Hematopoietic multipotent progenitor cell treated with erythropoietin and hydrocortisone succinate and interleukin-3 and kit ligand, for 4 days (in vitro differentiated cells): ENCODE measurements around the gene FCRLA.
"Not testable (repeated sequence)": the region's sequence is repeated elsewhere in the genome, so short reads cannot be mapped to it uniquely, and the experiment has no call there.

ENCODE experiments used
- DNase-seq: peaks from one replicate; pipeline ENCODE4 v3.0.0-alpha.2; 2015

FCRLA gene

GRCh38 chr1:161706113-161706481, 932 bp upstream of the FCRLA start:
- no peak for DNase-seq

DNA sequence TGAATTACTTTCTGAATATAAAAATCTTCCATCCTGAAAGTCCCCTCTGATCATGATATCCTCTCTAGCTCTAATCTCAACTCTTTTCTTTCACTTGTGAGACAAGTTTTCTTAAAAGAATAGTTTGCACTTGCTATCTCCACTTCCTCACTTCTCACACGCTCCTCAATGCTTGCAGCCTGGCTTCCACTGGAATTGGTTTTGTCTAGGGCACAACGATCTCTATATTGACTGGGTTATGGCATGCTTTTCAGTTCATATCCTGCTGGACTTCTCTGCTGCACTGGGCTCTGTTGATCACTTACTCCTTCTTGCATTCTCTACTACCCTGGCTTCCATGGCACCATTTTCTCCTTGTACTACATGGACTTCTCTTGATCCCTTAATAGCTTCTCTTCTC, 474 bp downstream of the FCRLA start:
- DNase-seq = no peak

- DNase-seq = no peak
Measured at GRCh38 chr1:161709373-161709772, 2.3 kb downstream of the FCRLA start.

GRCh38 chr1:161710560-161710959, 3.5 kb downstream of the FCRLA start:
- DNase-seq = no peak

DNA sequence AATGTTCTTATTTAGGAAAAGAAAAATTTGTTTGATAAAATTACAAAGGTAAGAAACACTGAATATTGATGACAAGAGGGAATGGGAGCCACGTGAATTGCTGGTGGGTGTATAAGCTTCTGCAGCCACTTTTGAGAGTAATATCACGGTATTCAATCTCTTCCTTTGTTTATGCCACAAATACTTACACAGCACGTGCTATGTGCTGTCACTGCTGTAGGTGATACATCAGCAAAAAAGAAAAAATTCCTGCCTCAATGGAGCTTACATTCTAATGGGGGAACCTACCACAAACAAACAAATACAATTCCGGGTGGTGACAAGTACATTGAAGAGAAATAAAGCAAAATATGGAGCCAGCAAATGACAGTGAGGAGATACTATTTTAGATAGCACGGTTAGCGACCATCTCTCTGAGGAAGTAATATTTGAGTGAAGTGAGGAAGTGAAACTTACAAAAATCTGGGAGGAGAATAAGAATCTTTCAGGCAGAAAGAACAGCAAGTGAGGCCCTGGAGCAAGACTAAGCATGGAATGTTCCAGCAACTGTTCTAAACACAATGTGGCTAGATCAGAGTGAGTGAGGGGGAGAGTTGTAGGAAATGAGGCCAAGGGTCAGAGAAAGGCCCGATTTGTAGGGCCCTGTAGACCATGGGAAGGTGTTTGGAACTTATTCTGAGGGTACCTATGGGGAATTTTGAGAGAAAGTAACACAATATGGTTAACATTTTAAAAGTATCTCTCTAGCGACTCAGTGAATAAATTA, 11.7 kb downstream of the FCRLA start:
- no peak for DNase-seq

GRCh38 chr1:161719325-161719611, 12.2 kb downstream of the FCRLA start:
- DNase-seq = no peak

DNA sequence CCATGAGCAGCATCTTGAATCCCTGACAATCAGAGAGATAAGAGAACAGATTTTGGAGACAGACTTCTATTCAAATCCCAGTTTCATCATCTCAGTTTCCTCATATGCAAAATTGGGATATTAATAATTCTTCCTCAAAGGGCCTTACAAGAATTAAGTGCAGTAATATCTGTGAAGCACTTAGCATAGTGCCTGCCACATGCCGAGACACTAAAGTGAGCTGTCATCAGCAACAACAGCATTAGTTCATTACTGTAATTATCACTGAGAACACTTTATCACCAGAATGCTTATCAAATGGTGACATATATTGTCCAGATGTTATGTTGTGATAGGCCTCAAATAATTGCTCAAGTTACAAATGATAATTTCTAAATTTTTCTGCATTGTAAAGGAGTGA, 13.4 kb downstream of the FCRLA start:
- DNase-seq = peak; percentile 40

DNA sequence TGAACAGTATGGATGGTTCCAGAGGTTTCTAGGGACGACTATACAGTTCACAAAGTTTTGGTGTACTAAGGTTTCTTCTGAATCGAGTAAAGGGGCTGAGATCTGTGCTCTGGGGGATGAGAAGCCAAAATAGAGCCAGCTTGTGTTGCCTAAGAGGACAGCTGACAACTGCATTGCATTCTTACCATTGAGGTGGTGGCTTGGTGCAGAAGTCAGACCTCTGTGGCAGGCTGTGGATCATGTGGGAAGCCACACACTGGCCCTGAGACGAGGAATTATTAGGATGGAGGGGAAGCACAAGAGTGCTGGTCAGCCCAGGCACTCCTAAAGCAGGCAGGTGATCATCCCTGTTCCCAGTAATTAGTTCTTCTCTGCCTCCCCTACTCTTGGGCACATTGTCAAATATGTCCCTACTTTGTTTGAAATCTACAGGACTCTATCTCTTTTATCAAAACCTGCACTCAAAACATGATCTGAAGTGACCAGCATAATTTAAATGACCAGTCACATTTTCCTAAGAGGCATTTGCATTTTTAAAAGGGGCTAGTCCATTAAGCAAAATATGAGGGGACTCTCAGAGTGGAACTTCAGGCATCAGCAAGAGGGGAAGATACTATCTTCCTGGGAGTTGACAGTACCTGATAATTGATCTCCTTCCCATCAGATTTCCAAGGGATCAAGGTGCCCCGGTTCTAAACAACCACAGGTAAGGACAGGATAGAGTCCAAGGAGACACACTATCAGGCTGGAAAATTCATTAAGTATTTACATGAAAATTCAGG, 14.1 kb downstream of the FCRLA start, which contains the start of gene FCRLB:
Gene FCRLB, plus strand, starts transcription at position 589 of the 782 bp plus-strand sequence. CDS start 1,129 bp downstream, outside the sequence.
- DNase-seq = peak; percentile 41

GRCh38 chr1:161721738-161722343, 14.8 kb downstream of the FCRLA start:
- DNase-seq = peak; percentile 77

DNA sequence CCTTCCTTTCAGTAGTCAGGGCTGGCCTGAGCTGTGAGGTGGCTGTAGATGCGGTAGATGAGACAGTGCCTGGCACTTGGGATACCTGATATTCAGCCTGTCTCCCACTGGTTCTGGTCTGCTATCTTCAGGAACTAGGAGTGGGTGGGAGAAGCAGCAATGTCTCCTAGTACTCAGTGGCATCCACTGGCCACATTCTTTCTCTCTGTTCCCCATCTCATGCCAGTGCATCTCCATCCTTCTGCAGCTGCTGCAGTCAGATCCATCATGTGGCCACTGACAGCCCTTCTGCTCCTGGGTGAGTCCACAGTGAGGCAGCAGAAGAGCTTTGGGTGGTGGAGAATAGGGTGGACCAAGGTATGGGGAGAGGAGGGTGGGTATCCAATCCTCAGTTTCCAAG, 15.4 kb downstream of the FCRLA start:
- no peak for DNase-seq

GRCh38 chr1:161723459-161724141, 16.6 kb downstream of the FCRLA start:
- DNase-seq = no peak

GRCh38 chr1:161725258-161725907, 18.4 kb downstream of the FCRLA start:
- DNase-seq = not testable (repeated sequence)

- DNase-seq = peak; percentile 76
Measured at GRCh38 chr1:161725908-161726472, 19.0 kb downstream of the FCRLA start.

GRCh38 chr1:161726473-161727255, 19.6 kb downstream of the FCRLA start:
- peak; percentile 95 for DNase-seq

- peak; percentile 80 for DNase-seq
Measured at GRCh38 chr1:161727256-161727924, 20.4 kb downstream of the FCRLA start.

GRCh38 chr1:161728376-161729226, 21.6 kb downstream of the FCRLA start:
- DNase-seq = no peak

- peak; percentile 22 for DNase-seq
Measured at GRCh38 chr1:161730050-161730564, 23.1 kb downstream of the FCRLA start.

GRCh38 chr1:161731241-161731640, 24.2 kb downstream of the FCRLA start:
- no peak for DNase-seq

GRCh38 chr1:161731981-161732718, 25.1 kb downstream of the FCRLA start:
- peak; percentile 63 for DNase-seq
